Measurements from ENCODE around the gene BEND3.
"Not testable (repeated sequence)": the region's sequence is repeated elsewhere in the genome, so short reads cannot be mapped to it uniquely, and the experiment has no call there.

BEND3 gene

GRCh38 chr6:107103082-107103481 lies 12.2 kb downstream of the BEND3 start:
- Histone ChIP-seq H3K4me3 (ENCODE audit: low read depth, low read length) (no peak overlapping the region), H3K9me3 (ENCODE audit: control insufficient read depth, insufficient read depth, low read length) (no peaks in the 10 kb centered on the region)

GRCh38 chr6:107102414-107102805 lies 12.9 kb downstream of the BEND3 start:
- Histone ChIP-seq H3K4me3 (ENCODE audit: low read depth, low read length) (no peak overlapping the region), H3K9me3 (ENCODE audit: control insufficient read depth, insufficient read depth, low read length) (no peaks in the 10 kb centered on the region), H3K27me3 (ENCODE audit: control insufficient read depth, insufficient read depth, low read length) (no peaks in the 10 kb centered on the region), H3K36me3 (ENCODE audit: control insufficient read depth, insufficient read depth, low read length) (no peaks in the 10 kb centered on the region), H3K4me1 (ENCODE audit: control insufficient read depth, insufficient read depth, low read length) (peaks cover 12% of the 10 kb centered on the region), H3K9ac (ENCODE audit: low read depth, low read length) (no peak overlapping the region)

More at GRCh38 chr6:107103082-107103481, 12.2 kb downstream of the BEND3 start:
- no peak overlapping the region for H3K9ac ChIP-seq (ENCODE audit: low read depth, low read length)
- no peaks in the 10 kb centered on the region for H3K27me3 ChIP-seq (ENCODE audit: control insufficient read depth, insufficient read depth, low read length)
- H3K36me3 ChIP-seq (ENCODE audit: control insufficient read depth, insufficient read depth, low read length): no peaks in the 10 kb centered on the region
- peaks cover 12% of the 10 kb centered on the region for H3K4me1 ChIP-seq (ENCODE audit: control insufficient read depth, insufficient read depth, low read length)

DNA sequence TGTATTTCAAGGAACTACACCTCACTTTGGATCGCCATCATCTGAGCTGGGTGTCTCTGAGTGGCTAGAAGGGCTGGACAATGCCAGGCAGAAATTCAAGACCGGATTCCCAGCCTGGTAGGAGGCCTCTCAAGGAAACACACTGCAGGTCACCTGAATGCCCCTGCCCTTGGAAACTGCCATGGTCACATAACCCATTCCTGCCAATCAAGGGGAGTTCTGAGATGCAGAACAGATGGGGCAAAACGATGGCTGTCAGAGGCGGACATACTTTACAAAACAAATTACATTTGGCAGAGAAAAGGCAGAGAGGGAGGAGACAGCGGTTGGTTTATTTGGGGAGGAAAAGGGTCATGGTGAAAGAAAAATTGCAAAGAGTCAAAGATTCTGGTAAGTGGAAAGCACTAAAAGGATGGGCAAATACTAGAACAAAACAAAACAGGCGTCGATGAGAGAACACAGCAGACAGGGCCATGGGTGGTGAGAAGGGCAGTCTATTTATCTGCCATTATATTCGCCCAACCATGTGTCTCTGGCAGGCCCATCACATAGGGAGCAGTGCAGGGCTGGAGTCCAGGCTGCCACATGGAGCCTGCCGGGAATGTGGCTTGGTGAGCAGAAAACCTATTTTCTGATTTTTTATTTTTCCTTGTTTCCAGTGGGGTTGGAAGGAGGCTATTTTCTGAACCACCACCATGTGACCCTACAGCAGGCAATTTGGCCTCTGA lies 13.5 kb downstream of the BEND3 start:
- no peaks in the 10 kb centered on the region for H3K27me3 ChIP-seq (ENCODE audit: control insufficient read depth, insufficient read depth, low read length)
- H3K9ac ChIP-seq (ENCODE audit: low read depth, low read length): no peak overlapping the region
- H3K36me3 ChIP-seq (ENCODE audit: control insufficient read depth, insufficient read depth, low read length): no peaks in the 10 kb centered on the region
- H3K9me3 ChIP-seq (ENCODE audit: control insufficient read depth, insufficient read depth, low read length): no peaks in the 10 kb centered on the region
- no peak overlapping the region for H3K4me3 ChIP-seq (ENCODE audit: low read depth, low read length)
- peaks cover 12% of the 10 kb centered on the region for H3K4me1 ChIP-seq (ENCODE audit: control insufficient read depth, insufficient read depth, low read length)

DNA sequence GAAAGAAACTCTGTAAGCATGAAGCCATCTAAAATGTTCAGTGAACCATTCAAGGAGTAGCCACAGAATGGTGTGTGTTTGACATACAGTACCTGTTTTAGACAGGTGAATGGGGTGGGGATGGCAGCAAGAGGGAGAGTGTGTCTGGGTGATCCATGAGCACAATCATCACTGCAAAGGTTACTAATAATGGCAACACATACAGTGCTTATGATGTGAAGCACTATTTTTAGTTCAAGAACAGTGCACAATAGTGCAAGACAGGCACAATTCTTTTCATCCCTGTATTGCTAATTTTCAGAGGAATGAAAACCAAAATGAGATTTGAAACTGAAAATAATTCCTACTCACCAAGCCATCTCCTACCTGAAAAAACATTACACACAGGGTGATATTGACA lies 14.1 kb downstream of the BEND3 start:
- Histone ChIP-seq H3K36me3 (ENCODE audit: control insufficient read depth, insufficient read depth, low read length) (no peaks in the 10 kb centered on the region), H3K9ac (ENCODE audit: low read depth, low read length) (no peak overlapping the region), H3K4me3 (ENCODE audit: low read depth, low read length) (no peak overlapping the region)

GRCh38 chr6:107098436-107099307 lies 16.6 kb downstream of the BEND3 start:
- Histone ChIP-seq H3K4me1 (ENCODE audit: control insufficient read depth, insufficient read depth, low read length) (peaks cover 2% of the 10 kb centered on the region), H3K9me3 (ENCODE audit: control insufficient read depth, insufficient read depth, low read length) (no peaks in the 10 kb centered on the region), H3K9ac (ENCODE audit: low read depth, low read length) (no peak overlapping the region), H3K36me3 (ENCODE audit: control insufficient read depth, insufficient read depth, low read length) (no peaks in the 10 kb centered on the region), H3K4me3 (ENCODE audit: low read depth, low read length) (no peak overlapping the region), H3K27me3 (ENCODE audit: control insufficient read depth, insufficient read depth, low read length) (no peaks in the 10 kb centered on the region)

More for the DNA sequence above, 14.1 kb downstream of the BEND3 start:
- peaks cover 12% of the 10 kb centered on the region for H3K4me1 ChIP-seq (ENCODE audit: control insufficient read depth, insufficient read depth, low read length)
- H3K27me3 ChIP-seq (ENCODE audit: control insufficient read depth, insufficient read depth, low read length): no peaks in the 10 kb centered on the region
- H3K9me3 ChIP-seq (ENCODE audit: control insufficient read depth, insufficient read depth, low read length): no peaks in the 10 kb centered on the region

DNA sequence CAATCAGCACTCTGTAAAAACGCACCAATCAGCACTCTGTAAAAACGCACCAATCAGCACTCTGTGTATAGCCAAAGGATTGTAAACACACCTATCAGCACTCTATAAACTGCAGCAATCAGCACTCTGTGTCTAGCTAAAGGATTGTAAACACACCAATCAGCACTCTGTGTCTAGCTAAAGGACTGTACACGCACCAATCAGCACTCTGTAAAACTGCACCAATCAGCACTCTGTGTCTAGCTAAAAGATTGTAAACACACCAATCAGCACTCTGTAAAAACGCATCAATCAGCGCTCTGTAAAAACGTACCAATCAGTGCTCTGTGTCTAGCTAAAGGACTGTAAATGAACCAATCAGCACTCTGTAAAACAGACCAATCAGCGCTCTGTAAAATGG lies 30.9 kb downstream of the BEND3 start:
- not testable (repeated sequence) for H3K9me3 ChIP-seq (ENCODE audit: control insufficient read depth, insufficient read depth, low read length); H3K9ac ChIP-seq (ENCODE audit: low read depth, low read length); H3K27me3 ChIP-seq (ENCODE audit: control insufficient read depth, insufficient read depth, low read length); H3K4me3 ChIP-seq (ENCODE audit: low read depth, low read length); H3K4me1 ChIP-seq (ENCODE audit: control insufficient read depth, insufficient read depth, low read length)
- H3K36me3 ChIP-seq (ENCODE audit: control insufficient read depth, insufficient read depth, low read length): peaks cover 13% of the 10 kb centered on the region

GRCh38 chr6:107083921-107084320 lies 31.4 kb downstream of the BEND3 start:
- Histone ChIP-seq H3K4me1 (ENCODE audit: control insufficient read depth, insufficient read depth, low read length) (peaks cover 3% of the 10 kb centered on the region), H3K9me3 (ENCODE audit: control insufficient read depth, insufficient read depth, low read length) (no peaks in the 10 kb centered on the region), H3K4me3 (ENCODE audit: low read depth, low read length) (no peak overlapping the region), H3K9ac (ENCODE audit: low read depth, low read length) (no peak overlapping the region), H3K27me3 (ENCODE audit: control insufficient read depth, insufficient read depth, low read length) (no peaks in the 10 kb centered on the region), H3K36me3 (ENCODE audit: control insufficient read depth, insufficient read depth, low read length) (peaks cover 13% of the 10 kb centered on the region)

- Histone ChIP-seq H3K9me3 (ENCODE audit: control insufficient read depth, insufficient read depth, low read length) (no peaks in the 10 kb centered on the region), H3K4me3 (ENCODE audit: low read depth, low read length) (no peak overlapping the region), H3K27me3 (ENCODE audit: control insufficient read depth, insufficient read depth, low read length) (no peaks in the 10 kb centered on the region), H3K9ac (ENCODE audit: low read depth, low read length) (no peak overlapping the region), H3K4me1 (ENCODE audit: control insufficient read depth, insufficient read depth, low read length) (peaks cover 3% of the 10 kb centered on the region), H3K36me3 (ENCODE audit: control insufficient read depth, insufficient read depth, low read length) (peaks cover 13% of the 10 kb centered on the region)
Observed at GRCh38 chr6:107083047-107083768, 32.1 kb downstream of the BEND3 start.

DNA sequence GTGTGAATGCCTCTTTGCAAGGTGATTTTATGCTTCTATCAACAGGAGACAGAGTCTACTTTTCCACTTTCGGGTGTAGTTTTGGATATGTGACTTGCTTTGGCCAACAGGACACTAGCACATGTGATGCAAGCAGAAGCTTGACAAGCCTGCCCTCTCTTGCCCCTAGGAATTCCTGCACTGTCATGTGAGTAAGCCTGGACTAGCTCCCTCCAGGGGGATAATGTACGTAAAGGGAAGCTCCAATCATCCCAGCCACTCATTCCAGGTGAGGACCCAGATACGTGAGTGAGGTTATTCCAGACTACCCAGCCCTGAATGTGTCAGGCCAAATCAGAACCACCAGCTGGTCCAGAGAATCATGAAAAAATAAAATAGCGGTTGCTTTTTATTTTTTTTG lies 33.3 kb downstream of the BEND3 start:
- Histone ChIP-seq H3K36me3 (ENCODE audit: control insufficient read depth, insufficient read depth, low read length) (peaks cover 12% of the 10 kb centered on the region), H3K9ac (ENCODE audit: low read depth, low read length) (no peak overlapping the region), H3K9me3 (ENCODE audit: control insufficient read depth, insufficient read depth, low read length) (no peaks in the 10 kb centered on the region), H3K27me3 (ENCODE audit: control insufficient read depth, insufficient read depth, low read length) (no peaks in the 10 kb centered on the region), H3K4me1 (ENCODE audit: control insufficient read depth, insufficient read depth, low read length) (peaks cover 3% of the 10 kb centered on the region), H3K4me3 (ENCODE audit: low read depth, low read length) (no peak overlapping the region)

- Histone ChIP-seq H3K4me1 (ENCODE audit: control insufficient read depth, insufficient read depth, low read length) (peaks cover 3% of the 10 kb centered on the region), H3K9ac (ENCODE audit: low read depth, low read length) (no peak overlapping the region), H3K4me3 (ENCODE audit: low read depth, low read length) (no peak overlapping the region), H3K36me3 (ENCODE audit: control insufficient read depth, insufficient read depth, low read length) (peaks cover 5% of the 10 kb centered on the region), H3K27me3 (ENCODE audit: control insufficient read depth, insufficient read depth, low read length) (no peaks in the 10 kb centered on the region), H3K9me3 (ENCODE audit: control insufficient read depth, insufficient read depth, low read length) (no peaks in the 10 kb centered on the region)
Observed at GRCh38 chr6:107080036-107080435, 35.3 kb downstream of the BEND3 start.

DNA sequence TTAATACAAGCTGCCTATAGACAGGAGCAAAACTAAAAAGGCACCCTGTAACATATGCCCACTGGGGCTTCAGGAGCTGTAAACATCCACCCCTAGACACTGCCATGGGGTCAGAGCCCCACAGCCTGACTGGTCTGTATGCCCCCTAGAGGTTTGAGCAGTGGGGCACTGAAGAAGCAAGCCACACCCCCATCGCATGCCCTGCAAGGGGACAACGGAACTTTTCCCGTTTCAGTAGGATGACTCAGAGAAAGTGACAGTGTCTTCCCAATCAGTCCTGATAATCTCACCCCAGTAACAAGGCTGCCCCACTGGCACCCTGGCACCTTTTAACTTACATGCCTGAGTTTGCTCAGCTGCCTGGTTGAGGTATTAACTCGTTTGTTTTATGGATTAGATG lies 35.9 kb downstream of the BEND3 start:
- no peak overlapping the region for H3K4me3 ChIP-seq (ENCODE audit: low read depth, low read length)
- H3K9ac ChIP-seq (ENCODE audit: low read depth, low read length): no peak overlapping the region
- no peaks in the 10 kb centered on the region for H3K27me3 ChIP-seq (ENCODE audit: control insufficient read depth, insufficient read depth, low read length)
- H3K4me1 ChIP-seq (ENCODE audit: control insufficient read depth, insufficient read depth, low read length): peaks cover 3% of the 10 kb centered on the region
- H3K36me3 ChIP-seq (ENCODE audit: control insufficient read depth, insufficient read depth, low read length): peaks cover 1% of the 10 kb centered on the region
- no peaks in the 10 kb centered on the region for H3K9me3 ChIP-seq (ENCODE audit: control insufficient read depth, insufficient read depth, low read length)
